HEK293T (cell line): ENCODE data around the gene TRERF1.

Experiments used
- ARNT ChIP-seq: fragments of 450-650 bp; IDR thresholded peaks from 2 replicates; pipeline ENCODE4 v1.6.1; 2017; ENCODE audit warnings: mild to moderate bottlenecking
- BHLHE40 ChIP-seq: fragments of 450-650 bp; IDR thresholded peaks from 2 replicates; pipeline ENCODE4 v1.6.1; 2016; ENCODE audit warnings: mild to moderate bottlenecking, moderate library complexity, borderline replicate concordance
- CTBP1 ChIP-seq: fragments of 450-650 bp; IDR thresholded peaks from 2 replicates; pipeline ENCODE4 v1.6.1; 2016; ENCODE audit warnings: borderline replicate concordance
- ELF4 ChIP-seq: fragments of 450-650 bp; IDR thresholded peaks from 2 replicates; pipeline ENCODE4 v1.6.1; 2017; ENCODE audit warnings: antibody characterized with exemption
- FOXA1 ChIP-seq: fragments of 450-650 bp; IDR thresholded peaks from 2 replicates; pipeline ENCODE4 v1.6.1; 2016; ENCODE audit warnings: mild to moderate bottlenecking
- FOXK2 ChIP-seq: fragments of 450-650 bp; IDR thresholded peaks from 2 replicates; pipeline ENCODE4 v1.6.1; 2016; ENCODE audit warnings: mild to moderate bottlenecking
- FOXM1 ChIP-seq: fragments of 450-650 bp; IDR thresholded peaks from 2 replicates; pipeline ENCODE4 v1.6.1; 2017; ENCODE audit warnings: mild to moderate bottlenecking, borderline replicate concordance
- HDGF ChIP-seq: fragments of 450-650 bp; IDR thresholded peaks from 2 replicates; pipeline ENCODE4 v1.6.1; 2017; ENCODE audit warnings: antibody characterized with exemption, borderline replicate concordance
- LEF1 ChIP-seq: fragments of 450-650 bp; IDR thresholded peaks from 2 replicates; pipeline ENCODE4 v1.6.1; 2017; ENCODE audit warnings: mild to moderate bottlenecking, borderline replicate concordance
- SP1 ChIP-seq: fragments of 450-650 bp; IDR thresholded peaks from 2 replicates; pipeline ENCODE4 v1.6.1; 2017
- SUZ12 ChIP-seq: fragments of 450-650 bp; IDR thresholded peaks from 2 replicates; pipeline ENCODE4 v1.6.1; 2016; ENCODE audit warnings: mild to moderate bottlenecking
- TARDBP ChIP-seq: fragments of 450-650 bp; IDR thresholded peaks from 2 replicates; pipeline ENCODE4 v1.6.1; 2016
- ZNF384 ChIP-seq: fragments of 450-650 bp; IDR thresholded peaks from 2 replicates; pipeline ENCODE4 v1.6.1; 2016
- TF ChIP-seq, protein P1 (sequence below): fragments of 450-650 bp; IDR thresholded peaks from 2 replicates; pipeline ENCODE4 v1.6.1; 2016

DNA sequence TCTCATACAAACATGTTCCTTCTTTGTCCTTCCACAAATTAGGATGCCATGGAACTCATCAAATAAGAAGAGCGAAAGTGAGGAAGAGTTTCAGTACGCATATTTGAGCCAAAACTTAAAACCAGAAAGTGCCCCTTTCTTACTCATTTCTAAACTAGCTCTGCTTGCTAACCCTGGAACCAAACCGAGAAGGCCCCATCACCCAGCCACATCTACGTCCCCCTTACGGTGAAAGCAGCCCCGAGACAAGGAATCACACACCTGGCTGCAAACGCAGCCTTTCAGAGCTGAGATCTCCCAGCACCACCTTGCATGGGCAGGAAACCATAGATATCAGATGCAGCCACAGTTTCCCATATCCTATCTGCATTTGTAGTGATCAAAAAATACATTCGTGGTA lies 28.5 kb downstream of the TRERF1 start:
- no peak for TF ChIP-seq ARNT
- TF ChIP-seq SP1 = no peak
- TF ChIP-seq TARDBP = no peak
- TF ChIP-seq, protein P1, sequence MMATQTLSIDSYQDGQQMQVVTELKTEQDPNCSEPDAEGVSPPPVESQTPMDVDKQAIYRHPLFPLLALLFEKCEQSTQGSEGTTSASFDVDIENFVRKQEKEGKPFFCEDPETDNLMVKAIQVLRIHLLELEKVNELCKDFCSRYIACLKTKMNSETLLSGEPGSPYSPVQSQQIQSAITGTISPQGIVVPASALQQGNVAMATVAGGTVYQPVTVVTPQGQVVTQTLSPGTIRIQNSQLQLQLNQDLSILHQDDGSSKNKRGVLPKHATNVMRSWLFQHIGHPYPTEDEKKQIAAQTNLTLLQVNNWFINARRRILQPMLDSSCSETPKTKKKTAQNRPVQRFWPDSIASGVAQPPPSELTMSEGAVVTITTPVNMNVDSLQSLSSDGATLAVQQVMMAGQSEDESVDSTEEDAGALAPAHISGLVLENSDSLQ = no peak
- TF ChIP-seq FOXM1 = no peak
- no peak for TF ChIP-seq BHLHE40
- no peak for TF ChIP-seq FOXA1
- no peak for TF ChIP-seq ZNF384
- TF ChIP-seq CTBP1 = no peak
- TF ChIP-seq FOXK2 = no peak
- no peak for TF ChIP-seq HDGF
- TF ChIP-seq ELF4 = no peak
- TF ChIP-seq SUZ12 = no peak
- TF ChIP-seq LEF1 = no peak
